Measurements from ENCODE around the gene DENND1A.

DENND1A gene

DNA sequence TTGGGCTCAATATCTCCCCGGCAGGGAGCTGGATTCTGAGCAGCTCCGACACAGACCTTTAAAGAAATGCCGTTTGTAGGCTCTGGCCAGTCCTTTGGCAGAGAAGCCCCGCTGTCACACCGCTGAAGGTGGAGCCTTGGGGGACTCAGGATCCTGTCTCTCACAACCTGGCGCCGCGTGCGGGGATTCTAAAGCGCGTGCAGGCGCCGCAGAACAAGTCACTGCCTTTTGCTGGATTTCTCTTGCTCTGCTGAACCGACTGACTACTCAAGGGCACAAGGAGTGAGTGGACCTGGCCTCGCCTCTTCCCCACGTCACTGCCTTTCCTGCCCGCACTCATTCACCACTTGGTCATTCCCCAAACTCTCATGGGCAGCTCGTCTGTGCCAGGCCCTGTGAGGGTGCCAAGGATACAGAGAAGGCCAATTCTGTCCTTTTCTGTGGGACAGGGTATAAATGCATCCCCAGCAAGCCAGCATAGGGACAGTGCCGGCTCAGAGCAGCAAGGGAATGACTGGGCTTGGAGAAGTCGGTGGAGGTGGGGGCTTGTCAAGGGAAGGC lies 504.6 kb downstream of the DENND1A start:
- no peak overlapping the region for H3K9ac ChIP-seq (ENCODE audit: insufficient read length)
- DNase-seq (ENCODE audit: low read depth, low spot score) = no peak
- no peak overlapping the region for H3K4me3 ChIP-seq
- no peaks in the 10 kb centered on the region for H3K36me3 ChIP-seq (ENCODE audit: insufficient read depth, low read length)
- H3K27ac ChIP-seq = no peak overlapping the region
- no peaks in the 10 kb centered on the region for H3K9me3 ChIP-seq (ENCODE audit: low read depth, low read length)
- TF ChIP-seq POLR2AphosphoS5 (IDR thresholded peaks at IDR 0.05; ENCODE audit: borderline replicate concordance, low read depth, low read length) (no peak), FOXP2 (optimal IDR thresholded peaks at IDR 0.05; ENCODE audit: control extremely low read depth, extremely low read length, insufficient read depth) (no peak)

DNA sequence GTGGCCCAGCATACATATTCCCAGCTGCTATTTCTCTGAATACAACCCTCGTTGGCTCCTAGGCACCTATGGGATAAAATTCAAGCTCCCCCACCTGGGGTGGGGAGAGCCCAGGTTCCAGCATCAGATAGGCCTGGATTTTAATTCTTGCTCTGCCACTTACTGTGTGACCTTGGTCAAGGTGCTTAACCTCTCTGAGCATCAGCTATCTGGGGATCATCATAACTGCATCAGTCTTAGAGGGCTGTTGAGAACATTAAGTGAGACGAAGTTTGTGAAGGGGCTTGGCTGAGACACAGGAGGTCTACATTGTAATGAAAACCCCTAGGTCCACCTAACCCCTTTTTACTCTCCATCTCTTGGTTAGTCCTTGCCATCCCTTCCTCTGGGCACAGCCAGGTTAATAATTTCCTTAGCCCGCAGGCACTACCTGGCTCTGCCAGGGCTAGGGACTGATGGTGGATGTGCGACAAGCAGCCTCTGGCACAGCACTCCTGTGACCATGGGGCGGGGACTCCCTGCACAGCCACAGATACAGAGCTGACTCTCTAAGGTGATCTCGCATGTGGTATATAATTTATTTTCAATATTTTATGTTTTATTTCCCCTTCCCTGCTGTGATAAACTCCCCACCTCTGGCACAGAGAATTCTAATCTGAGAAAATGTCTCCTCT lies 505.2 kb downstream of the DENND1A start:
- TF ChIP-seq EZH2 (IDR thresholded peaks at IDR 0.05) = no peak
- no peak for TF ChIP-seq FOXP2 (optimal IDR thresholded peaks at IDR 0.05; ENCODE audit: control extremely low read depth, extremely low read length, insufficient read depth)
- no peak for TF ChIP-seq POLR2AphosphoS5 (IDR thresholded peaks at IDR 0.05; ENCODE audit: borderline replicate concordance, low read depth, low read length)
- Histone ChIP-seq H3K27ac (no peak overlapping the region), H3K4me3 (no peak overlapping the region), H3K36me3 (ENCODE audit: insufficient read depth, low read length) (no peaks in the 10 kb centered on the region), H3K9ac (ENCODE audit: insufficient read length) (no peak overlapping the region), H3K9me3 (ENCODE audit: low read depth, low read length) (no peaks in the 10 kb centered on the region)
- DNase-seq (ENCODE audit: low read depth, low spot score) = no peak

- Histone ChIP-seq H3K36me3 (ENCODE audit: insufficient read depth, low read length) (no peaks in the 10 kb centered on the region), H3K9ac (ENCODE audit: insufficient read length) (no peak overlapping the region), H3K9me3 (ENCODE audit: low read depth, low read length) (no peaks in the 10 kb centered on the region), H3K4me3 (no peak overlapping the region), H3K27ac (no peak overlapping the region)
- TF ChIP-seq POLR2AphosphoS5 (IDR thresholded peaks at IDR 0.05; ENCODE audit: borderline replicate concordance, low read depth, low read length) (no peak), EZH2 (IDR thresholded peaks at IDR 0.05) (no peak), FOXP2 (optimal IDR thresholded peaks at IDR 0.05; ENCODE audit: control extremely low read depth, extremely low read length, insufficient read depth) (no peak)
- no peak for DNase-seq (ENCODE audit: low read depth, low spot score)
Measured at GRCh38 chr9:123424131-123424530, 505.8 kb downstream of the DENND1A start.

DNA sequence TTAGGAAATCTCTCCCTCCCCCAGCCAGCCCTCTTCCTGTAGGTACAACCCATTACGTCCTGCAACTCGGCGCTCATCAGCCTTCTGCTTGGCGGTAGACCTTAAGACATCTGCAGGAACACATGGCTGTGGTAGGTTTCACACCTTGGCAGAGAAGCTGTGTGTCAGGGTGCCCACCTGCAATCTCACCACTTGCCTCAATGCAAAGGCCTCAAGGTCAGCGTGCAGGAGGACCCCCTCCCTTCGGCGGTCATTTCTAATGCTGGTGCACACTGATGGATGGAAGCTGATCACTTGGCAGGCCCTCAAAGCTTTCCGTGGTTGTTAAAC lies 506.6 kb downstream of the DENND1A start:
- no peak overlapping the region for H3K9ac ChIP-seq (ENCODE audit: insufficient read length)
- DNase-seq (ENCODE audit: low read depth, low spot score) = no peak
- TF ChIP-seq POLR2AphosphoS5 (IDR thresholded peaks at IDR 0.05; ENCODE audit: borderline replicate concordance, low read depth, low read length) (no peak), EZH2 (IDR thresholded peaks at IDR 0.05) (no peak), FOXP2 (optimal IDR thresholded peaks at IDR 0.05; ENCODE audit: control extremely low read depth, extremely low read length, insufficient read depth) (no peak)
- H3K27ac ChIP-seq = no peak overlapping the region
- no peak overlapping the region for H3K4me3 ChIP-seq
- no peaks in the 10 kb centered on the region for H3K36me3 ChIP-seq (ENCODE audit: insufficient read depth, low read length)
- H3K9me3 ChIP-seq (ENCODE audit: low read depth, low read length) = no peaks in the 10 kb centered on the region

DNA sequence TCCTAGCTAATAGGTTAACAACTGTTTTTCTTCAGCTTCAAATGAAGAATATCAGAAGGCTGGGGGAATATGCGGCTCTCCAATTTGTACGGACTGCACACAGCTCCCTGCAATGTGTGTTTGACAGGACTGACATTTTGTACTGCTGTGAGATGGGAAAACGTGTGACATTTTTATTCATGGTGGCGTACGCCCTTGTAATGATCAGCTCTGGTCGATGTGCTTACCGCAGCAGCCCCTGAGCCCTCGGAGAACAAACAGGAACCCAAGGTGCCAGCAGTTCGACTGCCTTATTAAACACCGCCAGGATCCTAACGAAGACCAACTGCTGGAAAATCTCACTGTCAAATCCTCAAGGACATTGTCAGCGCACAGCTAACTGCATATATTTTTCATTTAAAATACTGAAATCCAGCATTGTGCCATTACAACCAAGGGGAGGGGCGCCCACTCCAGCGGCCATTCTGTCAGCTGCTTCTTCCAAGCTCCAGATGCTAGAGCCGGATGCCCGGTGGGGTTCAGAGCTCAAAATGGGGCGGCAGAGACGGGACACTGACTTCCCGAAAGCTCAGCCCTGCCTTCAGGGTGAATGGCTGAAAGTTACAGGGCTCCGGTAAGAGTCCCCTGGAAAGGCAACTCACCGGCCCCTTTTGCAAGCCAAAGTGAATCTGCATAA lies 507.2 kb downstream of the DENND1A start:
- DNase-seq (ENCODE audit: low read depth, low spot score) = no peak

GRCh38 chr9:123421801-123422455 lies 508.0 kb downstream of the DENND1A start:
- Histone ChIP-seq H3K36me3 (ENCODE audit: insufficient read depth, low read length) (no peaks in the 10 kb centered on the region), H3K4me3 (no peak overlapping the region), H3K9me3 (ENCODE audit: low read depth, low read length) (no peaks in the 10 kb centered on the region), H3K9ac (ENCODE audit: insufficient read length) (no peak overlapping the region), H3K27ac (no peak overlapping the region)
- DNase-seq (ENCODE audit: low read depth, low spot score) = no peak
- no peak for TF ChIP-seq FOXP2 (optimal IDR thresholded peaks at IDR 0.05; ENCODE audit: control extremely low read depth, extremely low read length, insufficient read depth)
- no peak for TF ChIP-seq POLR2AphosphoS5 (IDR thresholded peaks at IDR 0.05; ENCODE audit: borderline replicate concordance, low read depth, low read length)
- no peak for TF ChIP-seq EZH2 (IDR thresholded peaks at IDR 0.05)

More for the DNA sequence above, 507.2 kb downstream of the DENND1A start:
- Histone ChIP-seq H3K36me3 (ENCODE audit: insufficient read depth, low read length) (no peaks in the 10 kb centered on the region), H3K9ac (ENCODE audit: insufficient read length) (no peak overlapping the region), H3K9me3 (ENCODE audit: low read depth, low read length) (no peaks in the 10 kb centered on the region), H3K4me3 (no peak overlapping the region), H3K27ac (no peak overlapping the region)
- TF ChIP-seq FOXP2 (optimal IDR thresholded peaks at IDR 0.05; ENCODE audit: control extremely low read depth, extremely low read length, insufficient read depth) = no peak
- no peak for TF ChIP-seq POLR2AphosphoS5 (IDR thresholded peaks at IDR 0.05; ENCODE audit: borderline replicate concordance, low read depth, low read length)

GRCh38 chr9:123421186-123421585 lies 508.7 kb downstream of the DENND1A start:
- no peaks in the 10 kb centered on the region for H3K36me3 ChIP-seq (ENCODE audit: insufficient read depth, low read length)
- H3K27ac ChIP-seq = no peak overlapping the region
- H3K9ac ChIP-seq (ENCODE audit: insufficient read length) = no peak overlapping the region
- no peaks in the 10 kb centered on the region for H3K9me3 ChIP-seq (ENCODE audit: low read depth, low read length)
- TF ChIP-seq POLR2AphosphoS5 (IDR thresholded peaks at IDR 0.05; ENCODE audit: borderline replicate concordance, low read depth, low read length) (no peak), FOXP2 (optimal IDR thresholded peaks at IDR 0.05; ENCODE audit: control extremely low read depth, extremely low read length, insufficient read depth) (no peak)
- DNase-seq (ENCODE audit: low read depth, low spot score) = no peak
- H3K4me3 ChIP-seq = no peak overlapping the region

GRCh38 chr9:123420592-123421111 lies 509.3 kb downstream of the DENND1A start:
- H3K27ac ChIP-seq = no peak overlapping the region
- no peak for TF ChIP-seq FOXP2 (optimal IDR thresholded peaks at IDR 0.05; ENCODE audit: control extremely low read depth, extremely low read length, insufficient read depth)
- TF ChIP-seq POLR2AphosphoS5 (IDR thresholded peaks at IDR 0.05; ENCODE audit: borderline replicate concordance, low read depth, low read length) = no peak
- no peak for TF ChIP-seq EZH2 (IDR thresholded peaks at IDR 0.05)
- no peak for DNase-seq (ENCODE audit: low read depth, low spot score)
- no peak overlapping the region for H3K9ac ChIP-seq (ENCODE audit: insufficient read length)
- no peak overlapping the region for H3K4me3 ChIP-seq
- H3K36me3 ChIP-seq (ENCODE audit: insufficient read depth, low read length) = no peaks in the 10 kb centered on the region
- no peaks in the 10 kb centered on the region for H3K9me3 ChIP-seq (ENCODE audit: low read depth, low read length)
